GM21717 (cell line): ENCODE data around the gene SRPK2.

Experiments used
- ATAC-seq: cut with Tn5 transposase; IDR thresholded peaks from one replicate; pipeline ENCODE4 v1.9.1; 2021; ENCODE audit warnings: mild to moderate bottlenecking, moderate library complexity; ENCODE audit not compliant: unreplicated experiment

Gene SRPK2

DNA sequence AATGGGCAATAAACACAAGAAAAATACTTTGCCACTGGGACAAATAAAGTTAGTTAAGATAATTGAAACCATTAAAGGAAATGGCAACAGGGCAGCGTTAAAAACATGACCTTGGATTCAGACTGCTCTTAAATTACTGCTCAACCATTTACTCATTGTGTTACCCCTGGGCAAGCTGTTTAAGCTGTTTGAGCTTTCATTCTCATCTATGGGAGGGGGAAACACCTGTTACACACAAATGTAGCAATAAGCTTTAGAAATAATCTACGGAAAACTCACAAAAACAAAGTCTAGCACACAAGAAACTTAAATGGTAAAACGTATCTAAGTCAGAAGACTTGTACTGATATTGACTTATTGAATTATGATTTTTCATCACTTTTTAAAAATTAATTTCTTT, 237.6 kb downstream of the SRPK2 start:
- no peak for ATAC-seq

DNA sequence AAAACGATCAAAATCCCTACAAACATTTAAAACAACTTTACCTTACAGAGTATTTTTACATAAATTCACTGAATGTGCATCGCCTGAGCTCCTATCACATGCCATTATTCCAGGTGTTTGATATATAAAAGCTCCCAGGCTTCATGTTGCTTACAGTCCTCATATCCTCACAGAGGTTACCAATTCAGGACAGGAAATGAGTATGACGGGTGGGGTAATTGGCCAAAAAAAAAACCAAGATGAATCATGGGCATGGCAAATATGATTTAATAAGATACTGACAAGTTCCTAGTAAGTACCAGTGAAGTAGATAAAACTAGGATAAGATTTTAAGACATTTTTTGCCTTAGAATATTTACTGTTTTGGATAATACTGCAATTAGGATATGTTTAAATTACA, 238.9 kb downstream of the SRPK2 start:
- no peak for ATAC-seq

DNA sequence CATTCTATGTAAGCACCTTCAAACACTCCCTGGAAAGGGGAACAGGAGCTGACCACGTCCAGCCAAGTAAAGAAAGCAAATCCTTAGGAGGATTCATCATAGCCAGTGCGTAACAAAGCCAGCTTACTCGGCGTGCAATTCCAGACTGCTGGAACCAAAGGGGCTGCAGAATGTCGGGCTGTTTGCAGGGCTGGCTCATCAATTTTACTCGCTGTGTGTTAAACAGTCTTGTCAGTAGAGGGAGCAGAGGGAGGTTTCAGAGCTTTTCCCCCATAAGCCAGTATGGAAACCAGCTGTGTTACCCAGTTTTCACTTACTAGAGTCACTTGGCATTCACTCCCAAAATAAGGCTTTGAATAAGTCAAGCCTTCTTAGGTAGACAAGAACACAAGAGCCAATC, 247.7 kb downstream of the SRPK2 start:
- ATAC-seq, result no peak

DNA sequence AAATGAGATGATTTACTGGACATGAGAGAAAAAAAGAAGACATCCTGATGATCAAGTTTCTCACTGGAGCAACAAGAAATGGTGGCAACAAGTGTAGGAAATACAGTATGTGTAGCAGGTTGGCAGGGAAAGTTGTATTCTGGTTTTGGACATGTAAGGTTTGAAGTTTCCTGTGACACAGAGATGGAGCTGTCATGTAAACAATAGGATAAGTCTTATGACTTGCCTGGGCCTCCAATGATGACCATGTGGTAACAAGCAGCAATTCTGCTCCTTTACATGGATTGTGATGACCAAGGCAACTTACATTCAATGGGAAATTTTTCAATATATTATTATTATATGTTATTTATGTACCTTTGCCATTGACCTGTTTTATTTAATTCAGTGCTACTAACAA, 249.3 kb downstream of the SRPK2 start:
- ATAC-seq, result no peak

DNA sequence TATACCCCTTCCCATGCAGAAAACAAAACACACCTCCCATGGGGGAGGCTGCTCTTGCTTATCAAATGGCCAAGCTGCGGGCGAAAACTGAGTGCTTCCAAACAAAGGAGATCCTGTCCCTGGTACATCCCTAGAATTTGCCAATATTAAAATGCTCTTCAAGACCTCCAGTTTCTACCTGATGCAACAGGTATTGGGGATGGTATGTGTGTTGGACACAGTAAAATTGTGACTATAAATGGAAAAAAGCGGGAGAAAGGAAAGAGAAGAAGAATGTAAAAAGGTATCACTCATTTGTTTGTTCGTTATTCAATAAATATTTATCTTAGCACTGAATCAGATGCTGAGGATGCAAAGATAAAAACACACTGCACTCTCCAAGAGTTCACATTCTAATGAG, 250.8 kb downstream of the SRPK2 start:
- ATAC-seq, result no peak

DNA sequence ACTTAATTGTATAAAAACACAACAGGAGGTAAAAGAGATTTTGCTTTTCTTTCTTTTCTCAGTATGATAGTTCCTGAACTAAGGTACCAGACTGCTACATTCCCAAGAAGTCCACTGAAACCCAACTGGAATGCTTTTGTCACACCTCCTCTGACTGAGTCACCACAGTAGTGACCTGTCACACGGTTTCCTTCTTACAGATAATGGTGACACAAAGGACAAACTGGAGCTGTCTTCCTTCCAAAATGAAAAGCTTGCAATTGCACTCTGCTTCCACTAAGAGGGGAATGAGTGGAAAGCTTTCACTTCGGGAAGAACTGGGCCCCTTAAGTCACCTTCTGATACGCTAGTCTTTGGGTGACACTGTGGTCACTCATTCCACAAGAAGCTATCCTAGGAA, 252.5 kb downstream of the SRPK2 start:
- no peak for ATAC-seq

DNA sequence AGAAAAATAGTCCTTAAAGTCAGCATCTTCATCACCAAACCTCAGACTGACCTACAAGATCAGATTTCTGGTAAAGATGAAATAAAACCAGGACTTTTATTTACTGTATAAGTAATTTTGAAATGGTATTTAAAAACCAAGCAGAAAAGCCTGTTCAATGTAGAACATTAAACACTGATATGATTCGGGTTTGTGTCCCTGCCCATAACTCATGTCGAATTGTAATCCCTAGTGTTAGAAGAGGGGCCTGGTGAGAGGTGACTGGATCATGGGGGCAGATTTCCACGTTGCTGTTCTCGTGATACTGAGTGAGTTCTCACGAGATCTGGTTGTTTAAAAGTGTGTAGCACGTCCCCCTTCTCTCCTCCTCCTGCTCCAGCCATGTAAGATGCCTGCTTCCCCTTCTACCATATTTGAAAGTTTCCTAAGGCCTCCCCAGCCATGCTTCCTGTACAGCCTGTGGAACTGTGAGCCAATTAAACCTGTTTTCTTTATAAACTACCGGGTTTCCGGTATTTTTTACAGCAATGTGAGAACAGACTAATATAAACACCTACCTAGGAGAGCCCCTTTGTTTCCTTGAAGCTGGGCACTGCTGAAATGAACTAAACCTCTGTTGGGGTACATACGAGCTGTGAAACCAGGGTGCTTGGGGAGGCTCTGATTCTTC, 254.6 kb downstream of the SRPK2 start:
- no peak for ATAC-seq

DNA sequence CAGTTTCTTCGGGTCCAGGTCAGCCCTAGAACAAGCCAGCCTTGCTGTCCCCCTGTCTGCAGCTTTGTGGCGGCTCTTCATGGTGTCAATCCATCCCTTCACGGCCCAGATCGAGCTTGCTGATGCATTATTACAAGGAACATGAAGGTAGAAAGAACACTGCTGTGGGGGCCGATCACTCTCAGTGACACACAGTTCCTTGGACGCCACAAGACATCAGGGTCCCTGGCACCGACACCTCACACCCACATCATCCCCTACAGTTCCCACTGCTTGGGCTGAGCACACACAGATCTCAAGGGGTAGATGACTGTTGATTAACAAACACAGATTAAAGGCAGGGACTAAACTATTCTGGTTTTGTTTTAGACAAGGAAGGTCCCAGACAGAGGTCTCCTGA, 255.4 kb downstream of the SRPK2 start:
- ATAC-seq, result no peak

DNA sequence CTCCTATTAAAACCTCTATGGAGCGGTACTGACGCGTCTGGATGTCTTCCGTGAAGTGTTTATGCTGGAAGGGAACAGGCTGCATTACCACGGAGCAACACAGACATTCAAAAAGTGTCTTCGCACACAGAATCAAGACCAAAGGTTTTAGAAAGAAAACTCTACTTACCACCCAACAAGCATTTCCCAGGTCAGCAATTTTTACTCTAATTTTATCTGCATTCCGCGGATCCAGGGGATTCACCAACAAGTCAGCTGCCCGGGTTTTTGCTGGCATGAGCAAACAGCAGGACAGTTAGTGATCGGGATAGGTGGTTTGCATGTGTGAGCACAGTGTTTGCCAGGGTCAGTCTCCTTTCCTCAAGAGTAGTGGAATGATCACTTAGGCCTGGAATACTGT, 255.9 kb downstream of the SRPK2 start:
- ATAC-seq, result no peak

DNA sequence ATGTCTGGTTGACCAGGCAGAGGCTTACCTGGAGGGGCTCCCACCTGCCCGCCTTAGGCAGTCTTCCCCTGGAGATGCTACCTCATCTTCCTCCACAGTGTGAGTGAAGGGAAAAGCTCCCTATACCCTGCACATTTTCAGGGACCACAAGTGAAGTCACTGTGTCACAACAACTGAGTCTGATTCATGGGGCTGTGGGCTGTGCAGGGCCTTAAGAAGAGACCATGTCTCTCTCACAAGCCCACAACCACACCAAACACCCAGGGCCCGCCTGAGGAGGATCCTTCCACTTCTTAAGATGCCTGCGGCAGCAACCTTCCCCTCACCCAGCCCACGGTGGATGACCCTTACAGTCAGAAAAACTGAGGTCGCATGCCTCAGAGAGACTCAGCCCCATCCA, 256.4 kb downstream of the SRPK2 start:
- ATAC-seq, result no peak

DNA sequence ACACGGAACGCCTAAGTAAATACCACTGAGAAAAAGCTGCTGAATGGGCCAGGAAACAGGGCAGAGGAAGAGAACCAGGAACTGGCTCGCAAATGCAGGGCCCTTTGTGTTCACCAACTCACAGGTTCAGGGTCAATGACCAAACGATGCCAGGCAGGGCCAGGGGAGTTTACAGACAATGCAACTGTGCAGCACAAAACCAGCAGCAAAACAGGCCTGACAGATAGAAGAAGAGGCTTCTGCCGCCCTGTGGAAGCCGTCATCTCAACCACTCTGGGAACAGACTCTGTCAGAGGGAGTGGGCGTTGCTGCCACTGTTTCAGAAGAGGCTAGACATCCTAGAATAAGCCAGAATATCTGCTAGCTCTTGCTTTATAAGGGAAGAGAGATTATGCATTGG, 256.8 kb downstream of the SRPK2 start:
- ATAC-seq, result no peak

DNA sequence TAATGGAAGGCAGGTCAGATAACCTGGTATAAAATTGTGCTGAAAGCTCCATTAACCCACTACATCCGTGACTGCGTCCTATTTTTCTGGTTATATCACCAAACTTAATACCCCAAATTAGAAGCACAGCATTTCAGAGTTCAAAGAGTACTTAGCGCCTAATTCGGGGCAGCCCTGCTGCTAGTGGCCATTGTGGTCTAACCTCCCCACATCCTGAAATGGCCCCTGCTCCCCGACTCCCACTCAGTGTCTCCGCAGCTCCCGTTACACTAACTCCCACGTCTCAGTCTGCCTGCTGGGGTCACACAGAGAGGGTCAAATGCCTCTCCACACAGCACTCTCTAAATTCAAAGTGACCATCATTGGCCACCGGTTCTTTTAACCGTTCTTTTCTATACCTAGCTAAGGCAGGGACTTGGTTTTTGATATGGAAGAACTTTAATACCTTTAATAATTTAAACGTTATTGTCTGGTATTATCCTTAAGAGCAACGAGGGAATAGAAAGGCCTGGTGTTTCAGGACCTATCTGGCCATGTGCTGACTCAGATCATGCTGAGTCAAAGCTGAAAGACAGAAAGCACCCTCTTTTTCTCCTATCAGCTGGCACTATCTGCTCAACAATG, 257.6 kb downstream of the SRPK2 start:
- ATAC-seq, result peak; percentile 75

DNA sequence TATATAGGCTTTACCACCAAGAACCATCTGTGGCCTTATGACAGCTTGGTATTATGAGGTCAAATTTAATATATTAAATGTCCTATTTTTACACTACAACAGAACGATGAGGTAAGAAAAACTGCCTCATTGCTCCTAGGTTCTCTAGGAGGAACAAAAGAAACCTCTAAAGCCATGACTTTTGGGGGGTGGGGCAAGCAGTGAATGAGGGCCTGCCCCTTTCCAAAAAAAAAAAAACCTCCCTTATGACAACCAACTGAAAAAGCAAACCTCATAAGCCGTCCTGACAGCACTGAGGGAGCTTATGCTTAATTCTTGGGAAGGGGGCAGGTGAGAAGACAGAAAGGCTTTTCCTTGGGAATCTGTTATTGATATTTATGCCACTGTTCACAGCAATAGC, 258.1 kb downstream of the SRPK2 start:
- ATAC-seq, result no peak

DNA sequence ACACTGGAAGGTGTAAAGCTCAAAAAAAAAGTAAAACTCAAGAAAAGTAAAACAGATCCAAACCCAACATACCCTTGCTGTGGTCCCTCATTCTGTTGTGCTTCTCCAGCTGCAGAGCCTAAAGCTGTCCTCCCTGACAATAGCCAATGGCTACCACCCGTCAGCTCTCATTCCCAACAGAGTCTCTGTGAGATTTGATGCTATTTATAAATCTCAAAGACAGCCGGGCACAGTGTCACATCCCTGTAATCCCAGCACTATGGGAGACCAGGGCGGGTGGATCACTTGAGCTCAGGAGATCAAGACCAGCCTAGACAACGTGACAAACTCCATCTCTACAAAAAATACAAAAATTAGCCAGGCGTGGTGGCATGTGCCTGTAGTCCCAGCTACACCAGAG, 258.7 kb downstream of the SRPK2 start:
- ATAC-seq, result no peak

DNA sequence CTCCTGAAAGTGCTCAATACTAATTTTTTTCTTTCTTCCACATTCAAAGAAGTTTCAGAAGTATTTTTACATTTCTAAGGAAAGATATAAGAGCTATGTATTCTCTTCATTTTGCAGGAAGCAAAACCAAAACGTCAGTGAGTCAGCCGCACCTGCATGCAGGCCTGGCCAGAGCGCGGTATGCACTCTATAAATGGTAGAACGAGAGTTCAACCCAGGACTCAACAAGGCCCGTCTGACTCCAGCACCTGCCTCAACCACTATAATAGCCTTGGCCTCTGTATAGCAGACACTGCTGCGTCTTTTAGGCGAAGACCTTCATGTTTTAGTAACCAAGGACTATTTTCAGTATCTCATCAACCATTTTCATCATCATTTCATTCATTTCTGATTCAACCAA, 261.5 kb downstream of the SRPK2 start:
- ATAC-seq, result no peak

DNA sequence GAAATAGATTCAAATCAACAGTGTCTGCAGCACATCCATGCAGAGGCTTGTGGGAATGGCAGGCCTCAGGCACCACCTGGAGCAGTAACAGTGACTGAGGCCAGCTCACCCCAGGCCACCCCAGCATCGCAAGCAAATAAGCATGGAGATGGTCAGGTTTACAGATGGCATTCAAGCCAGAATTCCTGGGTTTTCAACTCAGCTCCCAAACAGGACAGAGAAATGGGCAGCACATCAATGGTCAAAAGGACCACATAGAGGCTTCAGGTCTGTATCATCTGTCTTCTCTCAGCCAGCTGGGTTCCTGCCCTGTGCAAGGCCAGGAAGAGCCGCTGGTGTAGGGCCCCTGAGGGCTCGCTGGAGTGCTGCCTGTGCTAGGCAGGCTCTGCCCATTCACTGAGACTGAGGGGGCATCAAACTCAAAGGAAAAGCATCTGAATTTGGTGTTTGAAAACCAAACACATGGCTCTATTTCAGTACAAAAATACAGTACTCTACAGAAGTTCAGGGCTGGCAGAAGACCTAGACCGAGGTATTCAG, 262.2 kb downstream of the SRPK2 start:
- no peak for ATAC-seq

DNA sequence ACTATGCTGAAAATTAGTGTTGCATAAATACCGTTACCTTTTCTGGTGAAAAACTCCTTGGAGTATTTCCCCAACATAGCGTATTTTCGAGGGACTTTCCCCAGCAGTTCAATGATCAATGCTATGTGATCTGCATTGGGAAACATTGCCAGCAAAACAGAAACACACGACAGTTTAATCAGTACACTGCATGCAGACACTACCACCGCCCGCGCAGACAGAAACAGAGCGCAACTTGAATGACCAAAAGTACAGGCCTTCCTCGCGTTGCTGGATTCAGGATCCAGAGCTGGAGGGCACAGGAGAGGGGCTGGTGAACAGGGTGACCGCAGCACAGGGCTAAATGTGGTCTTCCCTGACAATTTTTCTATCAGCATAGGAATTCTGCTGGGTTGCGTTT, 263.0 kb downstream of the SRPK2 start:
- no peak for ATAC-seq

DNA sequence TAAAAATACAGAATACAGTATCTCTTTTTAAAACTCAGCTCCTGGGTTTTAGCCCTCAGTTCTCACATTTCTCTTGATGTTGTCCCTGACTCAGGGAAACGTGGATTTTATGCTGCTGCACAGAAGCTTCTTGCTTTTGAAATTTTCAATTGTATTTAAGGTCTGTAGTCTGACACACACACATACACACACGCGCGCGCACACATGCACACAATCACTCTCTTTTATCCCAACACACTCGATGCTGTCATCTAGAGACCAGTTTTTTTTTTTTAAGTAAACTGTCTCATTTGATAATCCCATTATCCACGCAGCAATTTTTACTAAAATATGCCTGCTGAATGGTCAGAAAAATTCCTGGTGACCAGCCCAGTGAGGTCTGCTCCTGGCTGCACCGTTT, 266.1 kb downstream of the SRPK2 start:
- ATAC-seq, result no peak

DNA sequence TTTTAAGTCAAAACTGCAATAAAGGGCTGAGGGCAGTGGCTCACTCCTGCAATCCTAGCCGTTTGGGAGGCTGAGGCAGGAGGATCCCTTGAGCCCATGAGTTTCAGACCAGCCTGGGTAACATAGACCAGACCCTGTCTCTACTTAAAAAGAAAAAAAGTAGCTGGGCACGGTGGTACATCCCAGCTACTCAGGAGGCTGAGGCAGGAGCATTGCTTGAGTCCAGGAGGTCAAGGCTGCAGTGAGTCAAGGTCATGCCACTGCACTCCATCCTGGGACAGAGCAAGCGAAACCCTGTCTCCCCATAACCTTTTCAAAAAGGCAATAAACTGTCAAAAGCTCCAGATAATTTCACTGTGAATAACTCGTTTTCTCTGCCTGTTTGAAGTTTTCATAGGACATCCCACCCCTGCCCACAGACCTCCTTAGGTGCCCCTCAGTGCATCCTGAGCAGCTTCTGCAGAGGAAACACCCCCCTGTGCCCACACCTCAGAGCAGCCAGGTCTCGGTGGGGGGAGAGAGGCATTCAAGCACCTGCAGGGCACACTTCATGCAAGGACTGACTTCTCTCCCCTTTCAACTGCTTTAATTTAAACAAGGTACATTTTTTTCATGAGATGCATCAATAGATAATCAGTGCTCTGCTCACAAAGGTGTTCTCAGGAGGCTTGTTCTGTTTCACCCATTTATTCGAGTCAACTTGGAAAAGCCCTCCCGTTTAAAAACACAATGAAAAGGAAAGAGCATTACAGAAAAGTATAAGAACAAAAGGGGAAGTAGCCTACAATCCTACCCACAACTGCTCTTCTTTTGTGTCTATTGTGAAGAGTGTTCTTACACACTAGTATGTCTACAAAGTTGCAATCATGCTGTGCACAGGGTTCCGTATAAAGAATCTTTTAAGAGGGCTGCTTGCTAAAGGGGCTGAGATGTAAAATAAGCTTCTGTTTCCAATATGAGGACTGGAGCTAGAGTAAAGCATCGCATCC, 269.8 kb downstream of the SRPK2 start:
- no peak for ATAC-seq

DNA sequence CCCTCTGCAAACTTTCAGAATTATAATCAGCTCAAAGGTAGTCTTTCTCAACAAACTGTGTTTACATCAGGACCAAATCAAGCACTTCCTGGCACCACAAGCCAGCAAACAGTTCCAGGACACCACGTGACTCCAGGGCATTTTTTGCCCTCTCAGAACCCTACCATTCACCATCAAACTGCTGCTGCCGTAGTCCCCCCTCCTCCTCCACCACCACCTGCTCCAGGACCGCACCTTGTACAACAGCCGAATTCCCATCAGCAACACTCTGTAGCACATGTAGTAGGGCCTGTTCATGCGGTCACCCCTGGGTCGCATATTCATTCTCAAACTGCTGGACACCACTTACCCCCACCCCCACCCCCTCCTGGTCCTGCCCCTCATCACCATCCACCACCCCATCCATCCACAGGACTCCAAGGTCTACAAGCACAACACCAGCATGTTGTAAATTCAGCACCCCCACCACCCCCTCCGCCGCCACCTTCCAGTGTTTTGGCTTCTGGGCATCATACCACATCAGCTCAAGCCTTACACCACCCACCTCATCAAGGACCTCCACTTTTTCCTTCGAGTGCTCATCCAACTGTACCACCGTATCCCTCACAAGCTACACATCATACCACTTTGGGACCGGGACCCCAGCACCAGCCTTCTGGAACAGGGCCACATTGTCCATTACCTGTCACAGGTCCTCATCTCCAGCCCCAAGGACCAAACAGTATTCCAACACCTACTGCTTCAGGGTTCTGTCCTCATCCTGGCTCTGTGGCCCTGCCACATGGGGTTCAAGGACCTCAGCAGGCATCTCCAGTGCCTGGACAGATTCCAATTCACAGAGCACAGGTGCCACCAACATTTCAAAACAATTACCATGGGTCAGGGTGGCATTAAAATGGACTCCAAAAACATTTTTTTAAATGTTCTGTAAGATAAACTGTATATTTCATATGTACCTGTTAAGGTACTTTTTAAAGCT, 276.0 kb downstream of the SRPK2 start:
- no peak for ATAC-seq
